Neural cell (in vitro differentiated cells): Measurements from ENCODE around the gene CNNM1. TPM values are rescaled to one million over a fixed set of nuclear protein-coding genes. Genes with fewer than 3 reads are reported as not detected.

Experiments used
- H2AFZ ChIP-seq: fragments of 200-600, 300-800 bp; sonication (generic), shearing (Covaris generic); 2 replicates; pipeline ENCODE4 v1.6.0; 2014; ENCODE audit warnings: low read depth, mild to moderate bottlenecking, antibody characterized with exemption, low read length, moderate library complexity
- H3F3A ChIP-seq: fragments of 200-600 bp; shearing (Covaris generic); 2 replicates; pipeline ENCODE4 v1.6.1; 2016; ENCODE audit warnings: mild to moderate bottlenecking, moderate library complexity, mixed read lengths, antibody characterized with exemption, low read length; ENCODE audit not compliant: insufficient read depth, poor library complexity, severe bottlenecking
- H3K27ac ChIP-seq: fragments of 200-600, 300-800 bp; sonication (generic), shearing (Covaris generic); 2 replicates; pipeline ENCODE4 v1.5.1; 2014; ENCODE audit warnings: mild to moderate bottlenecking, low read length, moderate library complexity
- H3K27me3 ChIP-seq: fragments of 300-800, 200-600 bp; sonication (generic), shearing (Covaris generic); 2 replicates; pipeline ENCODE4 v1.6.0; 2014; ENCODE audit warnings: mild to moderate bottlenecking, low read depth, low read length, moderate library complexity; ENCODE audit not compliant: insufficient read depth
- H3K36me3 ChIP-seq: fragments of 300-800, 200-600 bp; sonication (generic), shearing (Covaris generic); 2 replicates; pipeline ENCODE4 v1.5.1; 2014; ENCODE audit warnings: mild to moderate bottlenecking, antibody characterized with exemption, low read length, moderate library complexity; ENCODE audit not compliant: insufficient read depth
- H3K4me2 ChIP-seq: fragments of 300-800, 200-600 bp; sonication (generic), shearing (Covaris generic); 2 replicates; pipeline ENCODE4 v1.6.0; 2014; ENCODE audit warnings: mild to moderate bottlenecking, low read length
- H3K4me3 ChIP-seq: fragments of 300-800, 200-600 bp; sonication (generic), shearing (Covaris generic); 2 replicates; pipeline ENCODE4 v1.5.1; 2014; ENCODE audit warnings: mild to moderate bottlenecking, low read length, moderate library complexity
- H3K79me2 ChIP-seq: fragments of 200-600 bp; shearing (Covaris generic); replicated peaks from 2 replicates; pipeline ENCODE4 v1.6.0; 2014; ENCODE audit warnings: mild to moderate bottlenecking, low read length, moderate library complexity; ENCODE audit not compliant: insufficient read depth
- H3K9ac ChIP-seq: fragments of 300-800, 200-600 bp; sonication (generic), shearing (Covaris generic); 2 replicates; pipeline ENCODE4 v1.6.1; 2016; ENCODE audit warnings: mild to moderate bottlenecking, low read length, mixed read lengths
- H3K9me2 ChIP-seq: fragments of 200-600 bp; shearing (Covaris generic); 2 replicates; pipeline ENCODE4 v1.6.1; 2016; ENCODE audit warnings: mild to moderate bottlenecking, low read length, mixed read lengths; ENCODE audit not compliant: insufficient read depth
- H3K9me3 ChIP-seq: fragments of 200-600, 300-800 bp; sonication (generic), shearing (Covaris generic); 2 replicates; pipeline ENCODE4 v1.6.1; 2016; ENCODE audit warnings: mild to moderate bottlenecking, mixed run types, low read length, moderate library complexity, mixed read lengths
- H4K20me1 ChIP-seq: fragments of 200-600 bp; shearing (Covaris generic); 2 replicates; pipeline ENCODE4 v1.6.1; 2016; ENCODE audit warnings: mild to moderate bottlenecking, mixed run types; ENCODE audit not compliant: insufficient read depth
- CTCF ChIP-seq: fragments of 450-650 bp; IDR thresholded peaks from 2 replicates; pipeline ENCODE4 v1.5.1; 2014; ENCODE audit warnings: antibody characterized with exemption, mild to moderate bottlenecking, moderate library complexity; ENCODE audit not compliant: poor library complexity, severe bottlenecking
- EP300 ChIP-seq: fragments of 450-650 bp; conservative IDR thresholded peaks from 2 replicates; pipeline ENCODE4 v1.6.1; 2014; ENCODE audit warnings: antibody characterized with exemption, mild to moderate bottlenecking, moderate library complexity; ENCODE audit not compliant: poor library complexity, severe bottlenecking
- EZH2 ChIP-seq: fragments of 200-600, 300-800 bp; shearing (Covaris generic), sonication (generic); IDR thresholded peaks from 2 replicates; pipeline ENCODE4 v1.6.1; 2014; ENCODE audit warnings: antibody characterized with exemption, low read length, borderline replicate concordance, mild to moderate bottlenecking; ENCODE audit not compliant: insufficient read depth, poor library complexity, severe bottlenecking
- MXI1 ChIP-seq: fragments of 450-650 bp; conservative IDR thresholded peaks from 2 replicates; pipeline ENCODE4 v1.6.1; 2014; ENCODE audit warnings: antibody characterized with exemption, mild to moderate bottlenecking; ENCODE audit not compliant: poor library complexity, severe bottlenecking
- POLR2AphosphoS5 ChIP-seq: IDR thresholded peaks from 2 replicates; pipeline ENCODE4 v1.6.1; 2012
- RAD21 ChIP-seq: fragments of 450-650 bp; conservative IDR thresholded peaks from 2 replicates; pipeline ENCODE4 v1.6.1; 2014; ENCODE audit warnings: antibody characterized with exemption, mild to moderate bottlenecking, moderate library complexity
- REST ChIP-seq: IDR thresholded peaks from 2 replicates; pipeline ENCODE4 v1.6.1; 2012; ENCODE audit warnings: borderline replicate concordance
- SMC3 ChIP-seq: fragments of 450-650 bp; conservative IDR thresholded peaks from 2 replicates; pipeline ENCODE4 v1.6.1; 2014; ENCODE audit warnings: antibody characterized with exemption, mild to moderate bottlenecking, moderate library complexity; ENCODE audit not compliant: poor library complexity
- TAF1 ChIP-seq: IDR thresholded peaks from 2 replicates; pipeline ENCODE4 v1.6.1; 2012; ENCODE audit warnings: low read depth
- polyA plus RNA-seq: library from polyadenylated mRNA; depleted of rRNA; stranded (reverse); fragments of >200 nt; gene quantifications from 2 replicates; pipeline ENCODE4 v1.2.3, GENCODE V29; 2014

Gene CNNM1
- polyA plus RNA-seq, 1 donor from 2014 or later, result 1.5 TPM

GRCh38 chr10:99292159-99292558 is 37.0 kb upstream of the CNNM1 start:
- Histone ChIP-seq H3K9me3 (no peaks in the 10 kb centered on the region), H3K4me3 (no peak overlapping the region), H3K27me3 (no peaks in the 10 kb centered on the region), H3K9ac (no peak overlapping the region), H3K9me2 (no peaks in the 10 kb centered on the region), H3K4me2 (no peak overlapping the region), H3F3A (no peaks in the 10 kb centered on the region), H4K20me1 (no peaks in the 10 kb centered on the region), H3K27ac (no peak overlapping the region), H3K36me3 (no peaks in the 10 kb centered on the region), H3K79me2 (no peaks in the 10 kb centered on the region), H2AFZ (no peak overlapping the region)
- TF ChIP-seq EZH2, result no peak
- no peak for TF ChIP-seq REST
- no peak for TF ChIP-seq EP300
- TF ChIP-seq TAF1, result no peak
- TF ChIP-seq POLR2AphosphoS5, result no peak
- no peak for TF ChIP-seq RAD21
- TF ChIP-seq CTCF, result no peak
- TF ChIP-seq SMC3, result no peak
- no peak for TF ChIP-seq MXI1

- Histone ChIP-seq H3K9me3 (no peaks in the 10 kb centered on the region), H3F3A (no peaks in the 10 kb centered on the region), H3K27me3 (no peaks in the 10 kb centered on the region), H3K4me3 (no peak overlapping the region), H3K36me3 (no peaks in the 10 kb centered on the region), H2AFZ (no peak overlapping the region), H3K9ac (no peak overlapping the region), H3K4me2 (no peak overlapping the region), H3K79me2 (no peaks in the 10 kb centered on the region), H3K27ac (no peak overlapping the region), H4K20me1 (no peaks in the 10 kb centered on the region), H3K9me2 (no peaks in the 10 kb centered on the region)
- TF ChIP-seq TAF1 (no peak), POLR2AphosphoS5 (no peak), MXI1 (no peak), CTCF (no peak), REST (no peak), RAD21 (no peak), EZH2 (no peak)
Observed at GRCh38 chr10:99296605-99297004, 32.6 kb upstream of the CNNM1 start.
